HepG2 (cell line): ENCODE measurements around the gene CAMTA2. TPM values are rescaled to one million over a fixed set of nuclear protein-coding genes. Genes with fewer than 3 reads are reported as not detected.
A peak's percentile ranks its signal among the peaks of the same experiment; 100 is the strongest.

Experiments used
- ATAC-seq: fragments of 200-7000 bp; cut with Tn5 transposase; 3 replicates; pipeline ENCODE4 v1.9.1; 2020; ENCODE audit warnings: mild to moderate bottlenecking, moderate library complexity
- BruUV-seq: library from RNA; stranded (reverse); fragments of 400-500 nt; replicated peaks from 2 replicates; lab custom pipeline; 2021; lab: Mats Ljungman, UMichigan
- CTCF ChIA-PET: fragments of 300-600 bp; formaldehyde crosslinking; extraction: SDS; loops from one replicate; lab custom pipeline; 2021; ENCODE audit warnings: low total read pairs, inconsistent platforms, low intra/inter-chr PET ratio; lab: Yijun Ruan, JAX
- POLR2A ChIA-PET: fragments of 350-600 bp; sonication (Branson Sonifier 250); formaldehyde crosslinking; loops from one replicate; lab custom pipeline; 2020; ENCODE audit warnings: antibody characterized with exemption, inconsistent platforms; lab: Yijun Ruan, JAX
- DNase-seq: peaks from one replicate; pipeline ENCODE4 v3.0.0-alpha.2; 2015; ENCODE audit warnings: low spot score
- FAIRE-seq: peaks from 3 replicates; lab custom pipeline; 2011; peaks lifted over from hg19 to GRCh38; lab: Jason Lieb, UNC
- H2AFZ ChIP-seq: one replicate; pipeline ENCODE4 v1.6.1; 2011; ENCODE audit warnings: low read length, inconsistent platforms
- H3K27ac ChIP-seq: fragments of 300-600 bp; 3 replicates; pipeline ENCODE4 v1.8.0; 2011; ENCODE audit warnings: mixed run types, mild to moderate bottlenecking, mixed read lengths, low read length, inconsistent platforms; ENCODE audit not compliant: insufficient read depth; ENCODE audit errors: extremely low read length
- H3K27me3 ChIP-seq, 2 experiments: fragments of 200-600 bp in 1 of 2; 2 replicates in 1 of 2; 3 replicates in 1 of 2; pipeline versions ENCODE4 v1.6.0 to v1.8.0; 2011; ENCODE audit warnings: low read length in 2 of 2, mild to moderate bottlenecking in 2 of 2, moderate library complexity in 2 of 2, inconsistent platforms in 1 of 2; ENCODE audit not compliant: insufficient read depth in 2 of 2, control insufficient read depth in 1 of 2
- H3K36me3 ChIP-seq, 2 experiments: fragments of 200-600 bp in 1 of 2; replicated peaks in 1 of 2; 2 replicates in 1 of 2; 3 replicates in 1 of 2; pipeline versions ENCODE4 v1.5.1 to v1.8.0; 2011; ENCODE audit warnings: low read length in 2 of 2, inconsistent platforms in 1 of 2; ENCODE audit not compliant: insufficient read depth in 2 of 2, control insufficient read depth in 1 of 2
- H3K4me1 ChIP-seq: 2 replicates; pipeline ENCODE4 v1.5.1; 2012; ENCODE audit warnings: low read length, inconsistent platforms; ENCODE audit not compliant: insufficient read depth
- H3K4me2 ChIP-seq: 2 replicates; pipeline ENCODE4 v1.6.0; 2011; ENCODE audit warnings: low read depth, low read length, inconsistent platforms
- H3K4me3 ChIP-seq, 3 experiments: fragments of 200-600 bp in 1 of 3; sonication (generic), shearing (Covaris generic) in 1 of 3; replicated peaks in 1 of 3; 2 replicates each; pipeline ENCODE4 v1.5.1; 2011 to 2016; ENCODE audit warnings: low read length in 3 of 3, inconsistent platforms in 2 of 3, low read depth in 2 of 3, mild to moderate bottlenecking in 2 of 3, control low read depth in 1 of 3, mixed read lengths in 1 of 3; ENCODE audit not compliant: insufficient read depth in 1 of 3
- H3K79me2 ChIP-seq: one replicate; pipeline ENCODE4 v1.6.1; 2011; ENCODE audit warnings: low read length, inconsistent platforms; ENCODE audit not compliant: insufficient read depth
- H3K9ac ChIP-seq: 2 replicates; pipeline ENCODE4 v1.6.0; 2011; ENCODE audit warnings: mild to moderate bottlenecking, low read depth, low read length, inconsistent platforms; ENCODE audit not compliant: insufficient read depth
- H3K9me3 ChIP-seq: 2 replicates; pipeline ENCODE4 v1.5.1; 2012; ENCODE audit warnings: mild to moderate bottlenecking, low read length
- H4K20me1 ChIP-seq: 2 replicates; pipeline ENCODE4 v1.6.0; 2011; ENCODE audit warnings: inconsistent platforms, mild to moderate bottlenecking, low read length, moderate library complexity; ENCODE audit not compliant: insufficient read depth
- CSRNP1 ChIP-seq: sonication (generic); formaldehyde crosslinking; IDR thresholded peaks from 2 replicates; pipeline ENCODE4 v1.8.1; 2023; ENCODE audit warnings: mild to moderate bottlenecking, missing genetic modification reagents
- DDIT3 ChIP-seq: sonication (generic); formaldehyde crosslinking; IDR thresholded peaks from 2 replicates; pipeline ENCODE4 v1.4.0; 2020; ENCODE audit warnings: mild to moderate bottlenecking, missing genetic modification reagents
- MTA3 ChIP-seq: sonication (generic); formaldehyde crosslinking; IDR thresholded peaks from 2 replicates; pipeline ENCODE4 v1.4.0; 2020; ENCODE audit warnings: missing genetic modification reagents
- MXI1 ChIP-seq: IDR thresholded peaks from 3 replicates; pipeline ENCODE4 v1.6.1; 2012; ENCODE audit warnings: low read depth, low read length, inconsistent platforms, borderline replicate concordance
- RORA ChIP-seq: sonication (generic); formaldehyde crosslinking; IDR thresholded peaks from 2 replicates; pipeline ENCODE4 v1.5.0; 2020; ENCODE audit warnings: mild to moderate bottlenecking, missing genetic modification reagents, moderate library complexity
- ZFP1 ChIP-seq: IDR thresholded peaks from 2 replicates; pipeline ENCODE4 v1.6.1; 2016
- ZNF570 ChIP-seq: sonication (generic); formaldehyde crosslinking; IDR thresholded peaks from 2 replicates; pipeline ENCODE4 v1.4.0; 2020; ENCODE audit warnings: mild to moderate bottlenecking, missing genetic modification reagents, borderline replicate concordance
- ZNF850 ChIP-seq: sonication (generic); formaldehyde crosslinking; conservative IDR thresholded peaks from 2 replicates; pipeline ENCODE4 v1.9.0; 2021; ENCODE audit warnings: mild to moderate bottlenecking, missing genetic modification reagents
- ZNF878 ChIP-seq: sonication (generic); formaldehyde crosslinking; IDR thresholded peaks from 2 replicates; pipeline ENCODE4 v1.8.1; 2023; ENCODE audit warnings: mild to moderate bottlenecking, missing genetic modification reagents, moderate library complexity
- WGBS: methylation state at CpG from one replicate; pipeline ENCODE4 v1.1.6; 2017; ENCODE audit warnings: low lambda C conversion rate; 5-methylcytosine and 5-hydroxymethylcytosine counted together
- in situ Hi-C: cut with HindIII; loops from 2 replicates; pipeline ENCODE4 v1.10.0; 2017; ENCODE audit warnings: low pct_unique_long_range_greater_than_20kb; ENCODE audit not compliant: extremely low pct_ligation_motif_present
- intact Hi-C: fragments of 100-400 bp; cut with micrococcal nuclease; formaldehyde crosslinking; loops from one replicate; pipeline ENCODE4 v1.10.0; 2022; ENCODE audit not compliant: unreplicated experiment
- polyA plus RNA-seq, 8 experiments: library from polyadenylated mRNA; depleted of rRNA in 3 of 8; stranded (reverse) in 7 of 8; unstranded in 1 of 8; fragments of >200 nt; fragmentation: Illumina TruSeq in 4 of 8; extraction: Trizol in 4 of 8; gene quantifications; 2 replicates each; pipeline versions ENCODE4 v1.2.1 to v1.2.3, GENCODE V29; 2011 to 2016; ENCODE audit warnings: low read depth in 4 of 8, missing spikeins in 1 of 8, mixed read lengths in 1 of 8; ENCODE audit not compliant: insufficient read depth in 1 of 8
- total RNA-seq, 5 experiments: library from RNA; depleted of rRNA; stranded (reverse); fragments of >200 nt; fragmentation: Illumina TruSeq; extraction: Trizol; gene quantifications; 2 replicates each; pipeline ENCODE4 v1.2.3, GENCODE V29; 2016; ENCODE audit warnings: low read depth in 1 of 5

CAMTA2 gene
- total and polyA plus RNA-seq, 2 of the 13 experiments (the other 11 are each of a cell fraction or from before 2014, with no cell fraction given): 4.1 to 7.1 TPM

- Histone ChIP-seq H3K27me3 (no peaks in the 10 kb centered on the region), H3K4me1 (peaks cover 39% of the 10 kb centered on the region), H3K9me3 (no peaks in the 10 kb centered on the region), H2AFZ (no peak overlapping the region), H4K20me1 (no peaks in the 10 kb centered on the region), H3K4me2 (no peak overlapping the region), H3K79me2 (peaks cover 12% of the 10 kb centered on the region), H3K4me3 (no peak overlapping the region), H3K36me3 (peaks cover 0 to 10% of the 10 kb centered on the region in 2 experiments; a peak in 2 of 5 replicates), H3K27ac (no peak overlapping the region), H3K9ac (no peak overlapping the region)
- intact Hi-C loops: loop anchor here (5.0 kb wide), 1 partner anchor 46 kb away; no protein-coding TSS in a partner anchor
- in situ Hi-C loops: no loop called here
- TF ChIP-seq MXI1 (no peak), ZNF850 (CRISPR knock-in tag) (no peak), CSRNP1 (no peak), ZFP1 (CRISPR knock-in tag) (no peak), DDIT3 (CRISPR knock-in tag) (no peak)
- DNase-seq: no peak
- ChIA-PET POLR2A (interaction anchor here (1.0 to 10.0 kb wide), 2 partner anchors 13 to 14 kb away, joined by 6 to 273 read pairs; partner anchors contain the start of genes RNF167, SLC25A11 and SPAG7), CTCF (no interaction called here)
- no peak for ATAC-seq
- no TSS peak for BruUV-seq
- no peak for FAIRE-seq
- 100% methylated on average over 11 of the region's 14 CpGs for WGBS
These were observed 34.0 kb downstream of the CAMTA2 start for GRCh38 chr17:4953451-4953961.

GRCh38 chr17:4951486-4951885, 36.0 kb downstream of the CAMTA2 start:
- DNase-seq: no peak
- intact Hi-C loops: loop anchor here (5.0 kb wide), 1 partner anchor 44 kb away; no protein-coding TSS in a partner anchor
- Histone ChIP-seq H3K9me3 (no peaks in the 10 kb centered on the region), H4K20me1 (peaks cover 11% of the 10 kb centered on the region), H3K27ac (peak overlapping the region; percentile 99), H3K4me3 (peak overlapping the region; percentile 52 to 88 (median 86))
- POLR2A ChIA-PET: interaction anchor here (0.7 to 10.0 kb wide), 8 partner anchors 8 to 155 kb away, joined by 3 to 273 read pairs (median 5); partner anchors contain the start of genes PSMB6, RNF167, SLC25A11 and SPAG7
- WGBS: 10% methylated on average over 3 of the region's 3 CpGs
- ATAC-seq: no peak
- no peak for FAIRE-seq
- TF ChIP-seq ZNF878 (CRISPR knock-in tag) (0 out of 2 replicates have a peak, but pooled peaks have one; percentile 15), MTA3 (CRISPR knock-in tag) (no peak), ZNF570 (CRISPR knock-in tag) (no peak), RORA (CRISPR knock-in tag) (no peak)
- TF ChIP-seq, all 625 proteins: peak for 1
- Histone ChIP-seq H3K79me2 (peaks cover 28% of the 10 kb centered on the region), H2AFZ (no peak overlapping the region), H3K4me2 (peak overlapping the region; percentile 93), H3K36me3 (peaks cover 2 to 11% of the 10 kb centered on the region in 2 experiments; a peak in 3 of 5 replicates), H3K27me3 (no peaks in the 10 kb centered on the region; a peak in 1 of 5 replicates), H3K4me1 (peaks cover 44% of the 10 kb centered on the region), H3K9ac (peak overlapping the region; percentile 84)
- no TSS peak for BruUV-seq
- CTCF ChIA-PET: no interaction called here
- in situ Hi-C loops: no loop called here
